ENCODE results near the gene SLAMF9.

Gene SLAMF9

GRCh38 chr1:159986531-159986930 lies 32.5 kb upstream of the SLAMF9 start:
- Histone ChIP-seq H3K9me3 (ENCODE audit: control insufficient read depth in 1 of 2, low read length in 2 of 2) (no peaks in the 10 kb centered on the region), H3K27me3 (ENCODE audit: low read depth, low read length) (no peaks in the 10 kb centered on the region), H3K4me1 (ENCODE audit: control insufficient read depth in 1 of 2, insufficient read depth in 2 of 2, low read length in 2 of 2) (no peaks in the 10 kb centered on the region), H3K4me3 (ENCODE audit: low read depth in 1 of 2, low read length in 2 of 2) (no peak overlapping the region), H3K36me3 (ENCODE audit: control insufficient read depth in 1 of 2, insufficient read depth in 2 of 2, low read length in 2 of 2) (no peaks in the 10 kb centered on the region), H3K27ac (ENCODE audit: low read length) (no peak overlapping the region)

DNA sequence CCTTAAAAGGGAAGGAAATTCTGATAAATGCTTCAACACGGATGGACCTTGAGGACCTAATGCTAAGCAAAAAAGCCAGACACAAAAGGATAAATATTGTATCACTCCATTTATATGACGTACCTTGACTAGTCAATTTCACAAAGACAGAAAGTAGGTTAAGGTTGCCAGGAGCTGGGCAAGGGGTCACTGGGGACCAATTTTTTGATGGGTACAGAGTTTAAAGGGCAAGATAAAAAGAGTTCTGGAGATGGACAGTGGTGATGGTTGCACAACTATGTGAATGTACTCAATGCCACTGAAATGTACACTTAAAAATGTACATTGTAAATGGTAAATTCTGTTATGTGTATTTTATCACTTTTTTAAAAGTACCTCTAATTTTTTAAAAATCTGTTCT lies 32.1 kb upstream of the SLAMF9 start:
- Histone ChIP-seq H3K36me3 (ENCODE audit: control insufficient read depth in 1 of 2, insufficient read depth in 2 of 2, low read length in 2 of 2) (no peaks in the 10 kb centered on the region), H3K4me3 (ENCODE audit: low read depth in 1 of 2, low read length in 2 of 2) (no peak overlapping the region), H3K4me1 (ENCODE audit: control insufficient read depth in 1 of 2, insufficient read depth in 2 of 2, low read length in 2 of 2) (no peaks in the 10 kb centered on the region), H3K27me3 (ENCODE audit: low read depth, low read length) (no peaks in the 10 kb centered on the region), H3K27ac (ENCODE audit: low read length) (no peak overlapping the region), H3K9me3 (ENCODE audit: control insufficient read depth in 1 of 2, low read length in 2 of 2) (no peaks in the 10 kb centered on the region)

- Histone ChIP-seq H3K36me3 (ENCODE audit: control insufficient read depth in 1 of 2, insufficient read depth in 2 of 2, low read length in 2 of 2) (no peaks in the 10 kb centered on the region), H3K27me3 (ENCODE audit: low read depth, low read length) (no peaks in the 10 kb centered on the region), H3K9me3 (ENCODE audit: control insufficient read depth in 1 of 2, low read length in 2 of 2) (no peaks in the 10 kb centered on the region)
These were observed 31.4 kb upstream of the SLAMF9 start for GRCh38 chr1:159985473-159985872.

DNA sequence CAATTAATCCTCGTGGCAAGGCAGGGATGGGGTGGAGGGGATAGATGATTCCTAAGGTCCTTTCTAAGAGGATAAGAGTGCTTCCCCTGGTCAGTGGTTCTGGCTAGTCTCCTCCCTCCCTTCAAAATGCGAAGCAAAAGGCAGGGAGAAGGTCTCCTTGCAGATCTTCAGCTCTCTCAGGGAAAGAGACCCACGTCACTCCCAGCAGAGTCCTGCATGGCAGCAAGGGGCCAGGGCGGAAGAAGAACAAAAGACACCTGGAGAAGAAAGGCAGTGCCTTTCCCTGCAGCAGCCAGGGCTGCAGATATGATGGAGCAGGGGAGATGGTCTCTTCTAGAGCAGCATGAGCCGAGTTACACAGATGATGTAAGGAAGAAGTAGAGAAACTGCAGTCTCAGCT lies 29.6 kb upstream of the SLAMF9 start:
- H3K4me1 ChIP-seq (ENCODE audit: control insufficient read depth in 1 of 2, insufficient read depth in 2 of 2, low read length in 2 of 2) = peaks cover 0 to under 1% of the 10 kb centered on the region in 2 donors

More at GRCh38 chr1:159985473-159985872, 31.4 kb upstream of the SLAMF9 start:
- H3K4me3 ChIP-seq (ENCODE audit: low read depth in 1 of 2, low read length in 2 of 2) = no peak overlapping the region
- H3K4me1 ChIP-seq (ENCODE audit: control insufficient read depth in 1 of 2, insufficient read depth in 2 of 2, low read length in 2 of 2) = no peaks in the 10 kb centered on the region
- no peak overlapping the region for H3K27ac ChIP-seq (ENCODE audit: low read length)

GRCh38 chr1:159982280-159982679 lies 28.2 kb upstream of the SLAMF9 start:
- Histone ChIP-seq H3K4me3 (ENCODE audit: low read depth in 1 of 2, low read length in 2 of 2) (no peak overlapping the region), H3K27ac (ENCODE audit: low read length) (no peak overlapping the region), H3K9me3 (ENCODE audit: control insufficient read depth in 1 of 2, low read length in 2 of 2) (no peaks in the 10 kb centered on the region), H3K36me3 (ENCODE audit: control insufficient read depth in 1 of 2, insufficient read depth in 2 of 2, low read length in 2 of 2) (no peaks in the 10 kb centered on the region), H3K27me3 (ENCODE audit: low read depth, low read length) (no peaks in the 10 kb centered on the region), H3K4me1 (ENCODE audit: control insufficient read depth in 1 of 2, insufficient read depth in 2 of 2, low read length in 2 of 2) (peaks cover 0 to 4% of the 10 kb centered on the region in 2 donors)

More for the DNA sequence above, 29.6 kb upstream of the SLAMF9 start:
- Histone ChIP-seq H3K27ac (ENCODE audit: low read length) (no peak overlapping the region), H3K9me3 (ENCODE audit: control insufficient read depth in 1 of 2, low read length in 2 of 2) (no peaks in the 10 kb centered on the region), H3K27me3 (ENCODE audit: low read depth, low read length) (no peaks in the 10 kb centered on the region), H3K4me3 (ENCODE audit: low read depth in 1 of 2, low read length in 2 of 2) (no peak overlapping the region), H3K36me3 (ENCODE audit: control insufficient read depth in 1 of 2, insufficient read depth in 2 of 2, low read length in 2 of 2) (no peaks in the 10 kb centered on the region)

DNA sequence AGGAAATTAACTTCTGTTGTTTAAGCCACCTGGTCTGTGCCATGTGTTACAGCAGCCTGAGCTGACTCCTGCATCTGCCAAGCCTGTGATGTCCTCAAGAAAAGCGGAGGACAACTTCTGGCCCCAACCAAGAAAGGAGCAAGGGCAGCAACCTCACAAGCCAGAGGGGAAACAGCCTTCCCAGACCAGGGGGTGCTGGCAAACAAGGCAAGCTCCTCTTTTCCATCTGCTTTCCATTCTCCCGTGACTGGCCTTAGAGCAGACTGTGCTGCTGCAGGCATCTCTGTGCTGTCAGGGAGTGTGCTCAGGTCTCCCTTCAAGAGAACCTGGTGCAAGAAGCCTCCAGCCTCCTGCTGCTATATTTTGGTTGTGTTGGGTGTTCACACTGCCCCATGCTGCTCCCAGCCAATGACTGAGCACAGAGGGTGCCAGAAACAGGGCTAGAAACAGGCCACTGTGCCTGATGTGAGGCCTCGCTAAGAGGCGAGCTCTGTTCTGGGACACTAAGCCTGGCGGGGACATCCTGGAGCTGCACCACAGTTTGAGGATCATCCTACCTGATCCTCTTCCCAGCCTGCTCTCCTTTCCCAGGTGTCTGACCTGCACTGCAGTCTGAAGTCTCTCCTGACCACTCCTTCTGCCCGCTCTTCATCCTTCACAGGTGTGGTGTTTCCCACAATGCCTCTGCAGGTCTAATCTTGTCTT lies 27.5 kb upstream of the SLAMF9 start:
- H3K4me1 ChIP-seq (ENCODE audit: control insufficient read depth in 1 of 2, insufficient read depth in 2 of 2, low read length in 2 of 2) = peaks cover 0 to 4% of the 10 kb centered on the region in 2 donors
- H3K36me3 ChIP-seq (ENCODE audit: control insufficient read depth in 1 of 2, insufficient read depth in 2 of 2, low read length in 2 of 2) = no peaks in the 10 kb centered on the region
- no peaks in the 10 kb centered on the region for H3K9me3 ChIP-seq (ENCODE audit: control insufficient read depth in 1 of 2, low read length in 2 of 2)
- no peak overlapping the region for H3K27ac ChIP-seq (ENCODE audit: low read length)
- H3K27me3 ChIP-seq (ENCODE audit: low read depth, low read length) = no peaks in the 10 kb centered on the region
- no peak overlapping the region for H3K4me3 ChIP-seq (ENCODE audit: low read depth in 1 of 2, low read length in 2 of 2)

- Histone ChIP-seq H3K4me3 (ENCODE audit: low read depth in 1 of 2, low read length in 2 of 2) (no peak overlapping the region), H3K27ac (ENCODE audit: low read length) (no peak overlapping the region), H3K4me1 (ENCODE audit: control insufficient read depth in 1 of 2, insufficient read depth in 2 of 2, low read length in 2 of 2) (peaks cover 0 to 4% of the 10 kb centered on the region in 2 donors), H3K27me3 (ENCODE audit: low read depth, low read length) (no peaks in the 10 kb centered on the region), H3K9me3 (ENCODE audit: control insufficient read depth in 1 of 2, low read length in 2 of 2) (no peaks in the 10 kb centered on the region), H3K36me3 (ENCODE audit: control insufficient read depth in 1 of 2, insufficient read depth in 2 of 2, low read length in 2 of 2) (no peaks in the 10 kb centered on the region)
These were observed 26.7 kb upstream of the SLAMF9 start for GRCh38 chr1:159980786-159981185.

DNA sequence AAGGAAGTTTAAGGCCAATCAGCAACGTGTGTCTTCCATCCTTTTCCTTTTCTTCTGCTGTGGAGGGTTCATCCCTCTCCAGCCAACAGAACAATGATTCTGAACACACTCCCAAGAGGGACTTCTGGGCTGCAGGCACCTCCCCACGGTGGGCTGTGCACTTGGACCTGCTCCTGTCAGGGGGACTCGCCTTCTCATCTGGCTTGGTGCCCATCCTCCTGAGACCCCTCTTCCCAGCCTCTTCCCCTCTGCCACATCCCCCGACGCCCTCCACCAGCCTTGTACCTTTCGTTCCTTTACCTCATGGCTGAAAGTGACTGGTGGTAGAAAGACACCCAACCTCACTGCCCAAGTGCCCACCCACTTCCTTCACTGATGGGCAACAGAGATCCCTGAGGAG lies 26.0 kb upstream of the SLAMF9 start:
- Histone ChIP-seq H3K4me3 (ENCODE audit: low read depth in 1 of 2, low read length in 2 of 2) (no peak overlapping the region), H3K27ac (ENCODE audit: low read length) (no peak overlapping the region), H3K36me3 (ENCODE audit: control insufficient read depth in 1 of 2, insufficient read depth in 2 of 2, low read length in 2 of 2) (no peaks in the 10 kb centered on the region), H3K9me3 (ENCODE audit: control insufficient read depth in 1 of 2, low read length in 2 of 2) (no peaks in the 10 kb centered on the region), H3K4me1 (ENCODE audit: control insufficient read depth in 1 of 2, insufficient read depth in 2 of 2, low read length in 2 of 2) (peaks cover 0 to 4% of the 10 kb centered on the region in 2 donors), H3K27me3 (ENCODE audit: low read depth, low read length) (peaks cover 6% of the 10 kb centered on the region)

- Histone ChIP-seq H3K27ac (ENCODE audit: low read length) (no peak overlapping the region), H3K4me3 (ENCODE audit: low read depth in 1 of 2, low read length in 2 of 2) (no peak overlapping the region), H3K9me3 (ENCODE audit: control insufficient read depth in 1 of 2, low read length in 2 of 2) (no peaks in the 10 kb centered on the region), H3K27me3 (ENCODE audit: low read depth, low read length) (peaks cover 7% of the 10 kb centered on the region), H3K4me1 (ENCODE audit: control insufficient read depth in 1 of 2, insufficient read depth in 2 of 2, low read length in 2 of 2) (peaks cover 0 to 4% of the 10 kb centered on the region in 2 donors), H3K36me3 (ENCODE audit: control insufficient read depth in 1 of 2, insufficient read depth in 2 of 2, low read length in 2 of 2) (no peaks in the 10 kb centered on the region)
These were observed 25.2 kb upstream of the SLAMF9 start for GRCh38 chr1:159979257-159979656.

- Histone ChIP-seq H3K4me3 (ENCODE audit: low read depth in 1 of 2, low read length in 2 of 2) (no peak overlapping the region), H3K27me3 (ENCODE audit: low read depth, low read length) (peaks cover 7% of the 10 kb centered on the region)
These were observed 24.0 kb upstream of the SLAMF9 start for GRCh38 chr1:159978107-159978398.

GRCh38 chr1:159977364-159978106 lies 23.5 kb upstream of the SLAMF9 start:
- peaks cover 0 to 4% of the 10 kb centered on the region in 2 donors for H3K4me1 ChIP-seq (ENCODE audit: control insufficient read depth in 1 of 2, insufficient read depth in 2 of 2, low read length in 2 of 2)
- H3K36me3 ChIP-seq (ENCODE audit: control insufficient read depth in 1 of 2, insufficient read depth in 2 of 2, low read length in 2 of 2) = no peaks in the 10 kb centered on the region
- H3K9me3 ChIP-seq (ENCODE audit: control insufficient read depth in 1 of 2, low read length in 2 of 2) = no peaks in the 10 kb centered on the region
- H3K27me3 ChIP-seq (ENCODE audit: low read depth, low read length) = peaks cover 7% of the 10 kb centered on the region
- no peak overlapping the region for H3K27ac ChIP-seq (ENCODE audit: low read length)
- H3K4me3 ChIP-seq (ENCODE audit: low read depth in 1 of 2, low read length in 2 of 2) = no peak overlapping the region

More at GRCh38 chr1:159978107-159978398, 24.0 kb upstream of the SLAMF9 start:
- H3K4me1 ChIP-seq (ENCODE audit: control insufficient read depth in 1 of 2, insufficient read depth in 2 of 2, low read length in 2 of 2) = peaks cover 0 to 4% of the 10 kb centered on the region in 2 donors
- no peak overlapping the region for H3K27ac ChIP-seq (ENCODE audit: low read length)
- no peaks in the 10 kb centered on the region for H3K36me3 ChIP-seq (ENCODE audit: control insufficient read depth in 1 of 2, insufficient read depth in 2 of 2, low read length in 2 of 2)
- no peaks in the 10 kb centered on the region for H3K9me3 ChIP-seq (ENCODE audit: control insufficient read depth in 1 of 2, low read length in 2 of 2)
